ENCODE results near the gene ACAD9. TPM values are rescaled to one million over a fixed set of nuclear protein-coding genes. Genes with fewer than 3 reads are reported as not detected.

Gene ACAD9
- total and polyA plus RNA-seq, 10 of the 15 experiments (the other 5 are each of a cell fraction or from before 2014, with no cell fraction given), result 12.7 to 63.1 (median 43.7) TPM

DNA sequence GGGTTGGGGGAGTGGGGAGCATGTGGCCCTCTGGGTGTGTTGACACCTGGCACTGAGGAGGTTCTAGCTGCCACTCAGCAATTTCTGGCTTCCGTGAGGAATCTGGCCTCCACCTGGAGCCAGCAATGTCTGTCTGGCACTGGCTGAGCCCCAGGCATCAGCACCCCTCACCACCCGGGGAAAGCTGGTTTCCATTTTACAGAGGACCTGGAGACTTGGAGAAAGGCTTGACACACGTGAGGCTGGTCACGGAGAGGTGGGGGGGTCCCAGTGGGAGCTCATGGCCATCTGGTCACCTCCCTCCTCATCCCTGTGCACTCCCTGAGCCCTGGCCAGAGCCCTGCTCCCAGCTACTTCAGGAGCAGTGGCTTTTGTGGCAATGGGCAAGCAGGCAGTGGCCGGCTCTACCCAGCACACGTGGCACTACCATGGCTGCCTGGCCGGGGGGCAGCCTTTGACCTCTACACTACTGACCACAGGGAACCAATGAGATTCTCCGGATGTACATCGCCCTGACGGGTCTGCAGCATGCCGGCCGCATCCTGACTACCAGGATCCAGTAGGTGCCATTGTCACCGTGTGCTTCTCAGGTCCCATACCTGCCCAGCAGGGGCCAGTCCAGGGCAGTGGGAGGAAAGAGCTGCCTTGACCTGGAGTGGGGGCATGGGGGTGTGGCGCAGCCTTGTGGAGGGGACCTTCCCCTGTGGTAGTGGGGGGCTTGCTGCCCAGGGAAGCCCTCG is 28.5 kb downstream of the ACAD9 start:
- no peaks in the 10 kb centered on the region for H3K9me3 ChIP-seq (replicated peaks; ENCODE audit: control insufficient read depth, insufficient read depth, low read length)
- POLR2A ChIA-PET, result no interaction called here
- no peak for ATAC-seq
- DNase-seq (ENCODE audit: low read depth, low spot score), result no peak
- FAIRE-seq, result no peak
- no peaks in the 10 kb centered on the region for H3K4me1 ChIP-seq (ENCODE audit: control insufficient read depth, insufficient read depth, low read length)
- SMC1A ChIA-PET (ENCODE audit: uncharacterized antibody, unreplicated experiment), result no interaction called here
- TF ChIP-seq ZNF24 (IDR thresholded peaks at IDR 0.05), result no peak
- TF ChIP-seq, protein P1, sequence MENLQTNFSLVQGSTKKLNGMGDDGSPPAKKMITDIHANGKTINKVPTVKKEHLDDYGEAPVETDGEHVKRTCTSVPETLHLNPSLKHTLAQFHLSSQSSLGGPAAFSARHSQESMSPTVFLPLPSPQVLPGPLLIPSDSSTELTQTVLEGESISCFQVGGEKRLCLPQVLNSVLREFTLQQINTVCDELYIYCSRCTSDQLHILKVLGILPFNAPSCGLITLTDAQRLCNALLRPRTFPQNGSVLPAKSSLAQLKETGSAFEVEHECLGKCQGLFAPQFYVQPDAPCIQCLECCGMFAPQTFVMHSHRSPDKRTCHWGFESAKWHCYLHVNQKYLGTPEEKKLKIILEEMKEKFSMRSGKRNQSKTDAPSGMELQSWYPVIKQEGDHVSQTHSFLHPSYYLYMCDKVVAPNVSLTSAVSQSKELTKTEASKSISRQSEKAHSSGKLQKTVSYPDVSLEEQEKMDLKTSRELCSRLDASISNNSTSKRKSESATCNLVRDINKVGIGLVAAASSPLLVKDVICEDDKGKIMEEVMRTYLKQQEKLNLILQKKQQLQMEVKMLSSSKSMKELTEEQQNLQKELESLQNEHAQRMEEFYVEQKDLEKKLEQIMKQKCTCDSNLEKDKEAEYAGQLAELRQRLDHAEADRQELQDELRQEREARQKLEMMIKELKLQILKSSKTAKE (IDR thresholded peaks at IDR 0.05; ENCODE audit: low read depth, poor library complexity, severe bottlenecking), result no peak
- no peak for TF ChIP-seq SRF (IDR thresholded peaks at IDR 0.05; ENCODE audit: low read depth in 2 of 2, low read length in 2 of 2)
- TF ChIP-seq EGR1 (IDR thresholded peaks at IDR 0.05; ENCODE audit: borderline replicate concordance in 1 of 2, low read depth in 2 of 2, low read length in 2 of 2), result no peak
- no peak for TF ChIP-seq TBL1XR1 (IDR thresholded peaks at IDR 0.05; ENCODE audit: low read depth, low read length)
- TF ChIP-seq BRCA1 (IDR thresholded peaks at IDR 0.05; ENCODE audit: low read depth, low read length), result no peak
- no peak for TF ChIP-seq ZNF687 (IDR thresholded peaks at IDR 0.05)
- TF ChIP-seq PRDM15 (CRISPR knock-in tag; IDR thresholded peaks at IDR 0.05), result no peak
- TF ChIP-seq GABPA (IDR thresholded peaks at IDR 0.05; ENCODE audit: low read depth), result no peak
- H3K4me3 ChIP-seq, result no peak overlapping the region
- H3K9ac ChIP-seq (ENCODE audit: control insufficient read depth, insufficient read depth, low read length), result no peak overlapping the region
- H3K4me2 ChIP-seq (ENCODE audit: control insufficient read depth, insufficient read depth), result no peak overlapping the region
- peaks cover 17 to 32% of the 10 kb centered on the region in 2 experiments for H3K36me3 ChIP-seq (ENCODE audit: control insufficient read depth in 2 of 2, insufficient read depth in 2 of 2, low read length in 1 of 2)
- CTCF ChIA-PET, result interaction anchor here (0.6 kb wide), 1 partner anchor 129 kb away, joined by 3 read pairs; no protein-coding TSS in a partner anchor
- H3K79me2 ChIP-seq (ENCODE audit: control insufficient read depth, insufficient read depth, low read length), result no peaks in the 10 kb centered on the region
- no peak overlapping the region for H2AFZ ChIP-seq (ENCODE audit: control insufficient read depth, low read depth, low read length)
- no peak overlapping the region for H3K27ac ChIP-seq (ENCODE audit: control insufficient read depth, insufficient read depth)
- no TSS peak for BruUV-seq (replicated peaks)
- RAD21 ChIA-PET (ENCODE audit: unreplicated experiment), result no interaction called here
- in situ Hi-C loops (cut with MboI), result no loop called here
- H4K20me1 ChIP-seq (ENCODE audit: control insufficient read depth, insufficient read depth), result no peaks in the 10 kb centered on the region
- no peaks in the 10 kb centered on the region for H3K27me3 ChIP-seq (replicated peaks in 1 of 2; ENCODE audit: control insufficient read depth in 2 of 2, insufficient read depth in 2 of 2, low read length in 1 of 2)
- WGBS (ENCODE audit: insufficient coverage, insufficient replicate concordance, low lambda C conversion rate, missing lambda C conversion rate), result 92% methylated on average over 15 of the region's 15 CpGs
- intact Hi-C loops (cut with micrococcal nuclease; ENCODE audit: unreplicated experiment), result no loop called here

Measured in GM12878 (cell line).